ENCODE data around the gene ELF5.

- TF ChIP-seq CTCF (conservative IDR thresholded peaks at IDR 0.05 in 1 of 2, IDR thresholded peaks at IDR 0.05 in 1 of 2; ENCODE audit: low read depth in 1 of 2, low read length in 2 of 2) (no peak), EZH2 (IDR thresholded peaks at IDR 0.05; ENCODE audit: low read length, missing control alignments) (no peak)
These were observed 49.0 kb downstream of the ELF5 start for GRCh38 chr11:34464591-34465051.
